Epithelial cell of proximal tubule (primary cell): ENCODE results near the gene PCDHGB7. TPM values are rescaled to one million over a fixed set of nuclear protein-coding genes. Genes with fewer than 3 reads are reported as not detected.
A peak's percentile ranks its signal among the peaks of the same experiment; 100 is the strongest.
"Not testable (repeated sequence)": the region's sequence is repeated elsewhere in the genome, so short reads cannot be mapped to it uniquely, and the experiment has no call there.

Experiments used
- DNase-seq: peaks from one replicate; pipeline ENCODE4 v3.0.0-alpha.2; 2011; ENCODE audit warnings: low read depth
- H3K4me3 ChIP-seq: 2 replicates; pipeline ENCODE4 v1.5.1; 2011; ENCODE audit warnings: low read depth, mild to moderate bottlenecking, low read length
- CTCF ChIP-seq: conservative IDR thresholded peaks from 2 replicates; pipeline ENCODE4 v1.5.1; 2012; ENCODE audit warnings: low read depth, mild to moderate bottlenecking, low read length
- total RNA-seq: library from RNA; depleted of rRNA; stranded (reverse); fragments of >200 nt; gene quantifications from 2 replicates; pipeline ENCODE4 v1.2.3, GENCODE V29; 2015

The PCDHGB7 gene
- total RNA-seq, 1 donor from 2014 or later, result 2.8 TPM

DNA sequence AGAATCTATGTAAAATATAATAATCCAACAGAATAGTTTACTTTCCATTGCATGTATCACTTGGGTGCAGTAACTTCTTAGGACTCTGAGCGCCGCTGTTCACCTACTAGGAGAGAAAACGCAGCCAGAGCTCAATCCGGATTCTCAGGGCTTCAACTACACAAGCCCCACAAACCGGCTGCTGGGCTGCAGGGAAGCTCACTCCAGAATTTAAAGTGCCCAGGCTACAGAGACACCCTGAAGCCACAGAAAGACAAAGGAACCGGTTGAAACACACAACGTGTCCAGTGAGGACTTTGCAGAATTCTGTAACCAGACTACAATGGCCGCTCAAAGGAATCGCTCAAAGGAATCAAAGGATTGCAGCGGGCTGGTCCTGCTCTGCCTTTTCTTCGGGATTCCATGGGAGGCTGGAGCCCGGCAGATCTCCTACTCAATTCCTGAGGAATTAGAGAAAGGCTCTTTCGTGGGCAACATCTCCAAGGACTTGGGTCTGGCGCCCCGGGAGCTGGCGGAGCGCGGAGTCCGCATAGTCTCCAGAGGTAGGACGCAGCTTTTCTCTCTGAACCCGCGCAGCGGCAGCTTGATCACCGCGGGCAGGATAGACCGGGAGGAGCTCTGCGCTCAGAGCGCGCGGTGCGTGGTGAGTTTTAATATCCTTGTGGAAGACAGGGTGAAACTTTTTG, 4.5 kb upstream of the PCDHGB7 start, which contains the start of gene PCDHGA10:
TSS of gene PCDHGA10 (plus strand) at position 134 of the 686 bp plus-strand sequence. CDS start at position 323, 189 bp downstream.
- H3K4me3 ChIP-seq, result peak within 1 kb of the TSS; percentile 44
- DNase-seq, result no peak
- TF ChIP-seq CTCF, result peak; percentile 56

- TF ChIP-seq CTCF, result no peak
- DNase-seq, result no peak
- H3K4me3 ChIP-seq, result peak overlapping the region; percentile 44
These were observed 3.9 kb upstream of the PCDHGB7 start for GRCh38 chr5:141413540-141414069.

DNA sequence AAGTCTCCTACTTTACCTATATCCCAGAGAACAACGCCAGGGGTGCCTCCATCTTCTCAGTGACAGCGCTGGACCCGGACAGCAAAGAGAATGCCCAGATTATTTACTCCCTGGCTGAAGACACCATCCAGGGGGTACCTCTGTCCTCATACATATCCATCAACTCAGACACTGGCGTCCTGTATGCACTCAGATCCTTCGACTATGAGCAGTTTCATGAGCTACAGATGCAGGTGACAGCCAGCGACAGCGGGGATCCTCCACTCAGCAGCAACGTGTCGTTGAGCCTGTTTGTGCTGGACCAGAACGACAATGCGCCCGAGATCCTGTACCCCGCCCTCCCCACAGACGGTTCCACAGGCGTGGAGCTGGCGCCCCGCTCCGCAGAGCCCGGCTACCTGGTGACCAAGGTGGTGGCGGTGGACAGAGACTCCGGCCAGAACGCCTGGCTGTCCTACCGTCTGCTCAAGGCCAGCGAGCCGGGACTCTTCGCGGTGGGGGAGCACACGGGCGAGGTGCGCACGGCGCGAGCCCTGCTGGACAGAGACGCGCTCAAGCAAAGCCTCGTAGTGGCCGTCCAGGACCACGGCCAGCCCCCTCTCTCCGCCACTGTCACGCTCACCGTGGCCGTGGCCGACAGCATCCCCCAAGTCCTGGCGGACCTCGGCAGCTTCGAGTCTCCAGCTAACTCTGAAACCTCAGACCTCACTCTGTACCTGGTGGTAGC, 2.8 kb upstream of the PCDHGB7 start:
- not testable (repeated sequence) for DNase-seq, H3K4me3 ChIP-seq

DNA sequence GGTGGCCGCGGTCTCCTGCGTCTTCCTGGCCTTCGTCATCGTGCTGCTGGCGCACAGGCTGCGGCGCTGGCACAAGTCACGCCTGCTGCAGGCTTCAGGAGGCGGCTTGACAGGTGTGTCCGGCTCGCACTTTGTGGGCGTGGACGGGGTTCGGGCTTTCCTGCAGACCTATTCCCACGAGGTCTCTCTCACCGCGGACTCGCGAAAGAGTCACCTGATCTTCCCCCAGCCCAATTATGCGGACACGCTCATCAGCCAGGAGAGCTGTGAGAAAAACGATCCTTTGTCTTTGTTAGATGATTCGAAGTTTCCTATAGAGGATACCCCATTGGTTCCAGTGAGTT, 2.2 kb upstream of the PCDHGB7 start:
- not testable (repeated sequence) for H3K4me3 ChIP-seq, DNase-seq

- no peak overlapping the region for H3K4me3 ChIP-seq
- no peak for DNase-seq
- no peak for TF ChIP-seq CTCF
These were observed 1.8 kb downstream of the PCDHGB7 start for GRCh38 chr5:141419074-141419880.

GRCh38 chr5:141420855-141421488, 3.5 kb downstream of the PCDHGB7 start, which contains the start of gene PCDHGA11:
PCDHGA11 (plus strand) TSS chr5:141421051; CDS start chr5:141421228, 177 bp downstream.
- DNase-seq, result no peak
- peak within 1 kb of the TSS; percentile 46 for H3K4me3 ChIP-seq
- TF ChIP-seq CTCF, result peak; percentile 52

- TF ChIP-seq CTCF, result no peak
- no peak for DNase-seq
- peak overlapping the region; percentile 46 for H3K4me3 ChIP-seq
These were observed 4.0 kb downstream of the PCDHGB7 start for GRCh38 chr5:141421489-141421855.
